Effector memory CD4-positive, alpha-beta T cell (primary cell): ENCODE data around the gene SERPINA4.

Experiments used
- DNase-seq, 3 donors: peaks; one replicate each; pipeline ENCODE4 v3.0.0-alpha.2; 2020
- H3K27ac ChIP-seq: 2 replicates; pipeline ENCODE4 v1.7.0; 2013; ENCODE audit warnings: mild to moderate bottlenecking, low read length, moderate library complexity; ENCODE audit not compliant: insufficient read depth, poor library complexity, severe bottlenecking
- H3K27me3 ChIP-seq: replicated peaks from 2 replicates; pipeline ENCODE4 v1.7.0; 2013; ENCODE audit warnings: mild to moderate bottlenecking, low read length; ENCODE audit not compliant: insufficient read depth, control insufficient read depth, poor library complexity, severe bottlenecking
- H3K36me3 ChIP-seq: 2 replicates; pipeline ENCODE4 v1.7.0; 2013; ENCODE audit warnings: mild to moderate bottlenecking, low read length, moderate library complexity; ENCODE audit not compliant: control insufficient read depth, insufficient read depth
- H3K4me1 ChIP-seq: 2 replicates; pipeline ENCODE4 v1.7.0; 2013; ENCODE audit warnings: low read length, mild to moderate bottlenecking; ENCODE audit not compliant: control insufficient read depth, insufficient read depth, poor library complexity, severe bottlenecking
- H3K4me3 ChIP-seq: 2 replicates; pipeline ENCODE4 v1.7.0; 2013; ENCODE audit warnings: low read length, low read depth, mild to moderate bottlenecking; ENCODE audit not compliant: insufficient read depth, poor library complexity, severe bottlenecking
- H3K9me3 ChIP-seq: 2 replicates; pipeline ENCODE4 v1.7.0; 2013; ENCODE audit warnings: mild to moderate bottlenecking, low read length, moderate library complexity; ENCODE audit not compliant: control insufficient read depth

SERPINA4 gene

GRCh38 chr14:94542111-94542810 is 19.0 kb upstream of the SERPINA4 start:
- H3K4me3 ChIP-seq, result no peak overlapping the region
- no peaks in the 10 kb centered on the region for H3K9me3 ChIP-seq
- no peaks in the 10 kb centered on the region for H3K4me1 ChIP-seq
- no peak for DNase-seq
- H3K27ac ChIP-seq, result no peak overlapping the region
- no peaks in the 10 kb centered on the region for H3K36me3 ChIP-seq
- H3K27me3 ChIP-seq, result no peaks in the 10 kb centered on the region

DNA sequence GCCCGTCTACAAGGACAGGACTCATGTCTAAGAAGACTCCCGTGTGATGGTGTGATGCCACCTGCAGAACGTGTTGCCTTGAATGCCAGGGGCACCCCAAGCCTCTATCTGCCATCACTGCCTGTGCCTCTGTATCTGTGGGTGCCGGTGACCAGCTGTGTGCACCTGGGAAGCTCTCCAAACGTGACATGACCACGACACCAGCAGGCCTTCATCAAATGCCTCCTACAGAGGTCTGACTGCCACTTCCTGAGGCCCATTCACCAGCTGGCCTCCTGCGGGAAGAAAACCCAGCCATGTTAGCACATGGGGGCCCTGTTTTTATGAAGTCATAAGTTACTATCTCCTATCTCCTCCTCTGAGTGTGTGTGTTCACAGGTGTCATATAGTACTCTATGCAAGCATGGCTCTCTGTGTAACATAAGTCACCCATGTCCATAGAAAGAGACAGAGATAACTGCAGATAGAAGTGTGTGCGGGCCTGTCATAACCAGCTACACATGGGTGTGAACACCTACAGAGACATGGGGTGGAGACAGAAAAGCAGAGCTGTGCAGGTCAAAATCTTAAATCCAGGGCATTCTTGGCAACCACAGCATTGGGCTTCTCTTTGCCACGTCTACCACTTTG is 18.3 kb upstream of the SERPINA4 start:
- no peaks in the 10 kb centered on the region for H3K36me3 ChIP-seq
- no peaks in the 10 kb centered on the region for H3K27me3 ChIP-seq
- H3K9me3 ChIP-seq, result no peaks in the 10 kb centered on the region
- no peak for DNase-seq
- H3K4me1 ChIP-seq, result no peaks in the 10 kb centered on the region
- no peak overlapping the region for H3K27ac ChIP-seq
- H3K4me3 ChIP-seq, result no peak overlapping the region

GRCh38 chr14:94543449-94544124 is 17.7 kb upstream of the SERPINA4 start:
- Histone ChIP-seq H3K9me3 (no peaks in the 10 kb centered on the region), H3K27me3 (no peaks in the 10 kb centered on the region), H3K4me3 (no peak overlapping the region), H3K4me1 (no peaks in the 10 kb centered on the region), H3K36me3 (no peaks in the 10 kb centered on the region), H3K27ac (no peak overlapping the region)
- no peak for DNase-seq

DNA sequence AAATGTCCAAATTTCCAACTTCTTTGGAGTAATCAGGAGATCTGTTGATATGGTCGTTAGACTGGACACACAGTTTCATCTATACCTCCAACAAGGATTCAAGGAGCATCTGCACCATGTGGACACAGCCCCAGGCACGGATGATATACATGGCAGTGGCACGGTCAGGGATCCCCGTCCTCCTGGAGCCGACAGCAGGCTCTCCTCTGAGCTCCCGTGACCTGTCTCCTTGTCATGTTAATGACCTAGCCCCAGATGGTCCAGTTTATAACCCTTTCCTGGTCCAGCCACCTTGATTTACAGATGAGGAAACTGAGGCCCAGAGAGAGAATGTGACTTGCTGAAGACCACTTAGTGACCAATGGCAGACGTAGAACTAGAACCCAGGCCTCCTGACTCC is 16.5 kb upstream of the SERPINA4 start:
- no peak overlapping the region for H3K27ac ChIP-seq
- no peaks in the 10 kb centered on the region for H3K27me3 ChIP-seq
- no peaks in the 10 kb centered on the region for H3K9me3 ChIP-seq
- no peaks in the 10 kb centered on the region for H3K36me3 ChIP-seq
- no peak overlapping the region for H3K4me3 ChIP-seq
- no peaks in the 10 kb centered on the region for H3K4me1 ChIP-seq
- no peak for DNase-seq

GRCh38 chr14:94545131-94545841 is 16.0 kb upstream of the SERPINA4 start:
- peaks cover 5% of the 10 kb centered on the region for H3K27me3 ChIP-seq
- H3K4me3 ChIP-seq, result no peak overlapping the region
- no peaks in the 10 kb centered on the region for H3K36me3 ChIP-seq
- no peaks in the 10 kb centered on the region for H3K4me1 ChIP-seq
- no peak overlapping the region for H3K27ac ChIP-seq
- DNase-seq, result no peak
- no peaks in the 10 kb centered on the region for H3K9me3 ChIP-seq

- H3K27ac ChIP-seq, result no peak overlapping the region
- H3K4me1 ChIP-seq, result no peaks in the 10 kb centered on the region
- H3K9me3 ChIP-seq, result no peaks in the 10 kb centered on the region
- H3K27me3 ChIP-seq, result peaks cover 5% of the 10 kb centered on the region
- no peaks in the 10 kb centered on the region for H3K36me3 ChIP-seq
- DNase-seq, result no peak
- no peak overlapping the region for H3K4me3 ChIP-seq
Observed at GRCh38 chr14:94547151-94547680, 14.0 kb upstream of the SERPINA4 start.

DNA sequence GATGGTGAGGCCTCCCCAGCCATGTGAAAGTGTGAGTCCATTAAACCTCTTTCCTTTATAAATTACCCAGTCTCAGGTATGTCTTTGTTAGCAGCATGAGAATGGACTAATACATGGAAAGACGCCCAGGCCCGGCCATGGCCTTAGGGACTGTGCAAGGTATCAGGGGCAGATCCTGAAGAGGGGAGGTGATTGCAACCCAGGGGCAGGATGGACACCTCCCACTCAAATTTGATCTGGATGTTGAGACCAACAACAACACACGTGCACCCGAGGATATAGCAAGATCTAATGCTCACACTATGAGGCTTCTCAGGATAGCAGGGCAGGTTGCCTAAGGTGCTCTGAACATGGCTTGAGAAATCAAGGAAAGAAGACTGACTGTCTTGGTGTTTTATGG is 13.5 kb upstream of the SERPINA4 start:
- no peak overlapping the region for H3K4me3 ChIP-seq
- H3K27me3 ChIP-seq, result peaks cover 5% of the 10 kb centered on the region
- H3K4me1 ChIP-seq, result no peaks in the 10 kb centered on the region
- H3K27ac ChIP-seq, result no peak overlapping the region
- no peaks in the 10 kb centered on the region for H3K9me3 ChIP-seq
- DNase-seq, result no peak
- H3K36me3 ChIP-seq, result no peaks in the 10 kb centered on the region

DNA sequence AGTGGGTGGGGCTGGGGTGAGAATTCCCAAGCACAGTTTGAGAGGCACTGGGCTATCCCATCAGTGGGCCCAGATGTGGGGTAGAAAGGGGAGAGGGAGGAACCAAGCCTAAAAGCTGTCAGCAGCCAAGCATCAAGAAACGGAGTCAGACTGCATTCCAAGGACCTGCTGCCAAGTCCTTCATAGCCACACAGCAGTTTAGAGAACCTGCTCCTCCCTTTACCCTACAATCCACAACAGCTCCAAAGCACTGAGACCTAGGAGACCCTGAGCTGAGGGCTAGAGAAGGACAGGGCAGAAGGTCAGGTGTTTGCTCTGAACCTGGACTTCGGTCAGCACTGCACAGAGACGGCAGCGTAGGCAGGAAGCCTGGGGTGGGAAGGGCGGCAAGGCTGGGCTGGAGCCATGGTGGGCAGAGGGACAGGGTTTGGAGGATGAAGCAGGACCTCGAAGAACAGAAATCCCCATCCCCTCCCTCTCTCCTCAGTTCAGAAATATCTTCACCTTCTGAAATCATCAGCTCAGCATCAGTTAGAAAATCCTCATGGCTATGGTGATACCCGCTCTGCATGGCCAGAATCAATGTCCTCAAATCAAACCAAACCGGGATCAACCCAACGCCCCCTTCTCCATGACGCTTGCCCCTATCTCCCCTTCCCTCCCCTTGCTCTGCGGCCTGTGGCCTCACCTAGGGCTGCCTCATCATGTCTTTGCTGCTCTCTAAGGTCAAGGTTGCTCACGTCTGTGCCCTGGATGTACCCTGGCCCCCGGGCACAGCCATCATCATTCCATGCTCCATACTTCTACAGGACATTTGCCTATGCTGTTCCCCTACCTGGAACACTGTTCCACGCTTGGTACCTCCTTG is 12.9 kb upstream of the SERPINA4 start:
- Histone ChIP-seq H3K4me3 (no peak overlapping the region), H3K36me3 (no peaks in the 10 kb centered on the region), H3K27me3 (peaks cover 5% of the 10 kb centered on the region)

More for the DNA sequence above, 12.9 kb upstream of the SERPINA4 start:
- H3K4me1 ChIP-seq, result no peaks in the 10 kb centered on the region
- no peak overlapping the region for H3K27ac ChIP-seq
- no peaks in the 10 kb centered on the region for H3K9me3 ChIP-seq
- no peak for DNase-seq
